ENCODE measurements around the gene SORBS2.

Gene SORBS2

DNA sequence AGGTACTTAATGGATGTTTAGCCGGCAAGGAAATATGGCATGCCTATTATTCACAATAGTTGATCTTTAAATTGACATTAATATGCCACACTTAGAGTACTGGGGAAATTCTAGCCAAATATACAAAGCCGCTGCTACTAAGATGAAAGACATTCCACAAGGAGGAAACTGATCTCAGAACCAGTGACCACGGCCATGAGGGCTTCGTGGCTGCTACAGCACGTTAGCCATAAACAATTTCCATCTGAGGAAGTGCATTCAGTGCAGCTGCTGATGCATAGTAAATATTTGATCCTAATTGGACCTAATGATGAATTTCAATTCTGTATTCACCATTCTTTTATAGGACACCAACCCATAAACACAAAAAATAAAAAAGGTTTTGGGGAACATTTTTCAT, 59.1 kb downstream of the SORBS2 start:
- Histone ChIP-seq H3K27ac (no peak overlapping the region), H3K4me1 (no peaks in the 10 kb centered on the region), H3K36me3 (ENCODE audit: control insufficient read depth, insufficient read depth, low read length) (no peaks in the 10 kb centered on the region), H3K27me3 (ENCODE audit: control insufficient read depth, insufficient read depth, low read length) (no peaks in the 10 kb centered on the region), H3K4me2 (ENCODE audit: low read length) (no peak overlapping the region), H3K9me3 (ENCODE audit: control insufficient read depth, low read length) (no peaks in the 10 kb centered on the region), H3K79me2 (no peaks in the 10 kb centered on the region), H3K4me3 (ENCODE audit: low read depth, low read length) (no peak overlapping the region), H3K9ac (no peak overlapping the region), H2AFZ (no peak overlapping the region)
- TF ChIP-seq, protein P1, sequence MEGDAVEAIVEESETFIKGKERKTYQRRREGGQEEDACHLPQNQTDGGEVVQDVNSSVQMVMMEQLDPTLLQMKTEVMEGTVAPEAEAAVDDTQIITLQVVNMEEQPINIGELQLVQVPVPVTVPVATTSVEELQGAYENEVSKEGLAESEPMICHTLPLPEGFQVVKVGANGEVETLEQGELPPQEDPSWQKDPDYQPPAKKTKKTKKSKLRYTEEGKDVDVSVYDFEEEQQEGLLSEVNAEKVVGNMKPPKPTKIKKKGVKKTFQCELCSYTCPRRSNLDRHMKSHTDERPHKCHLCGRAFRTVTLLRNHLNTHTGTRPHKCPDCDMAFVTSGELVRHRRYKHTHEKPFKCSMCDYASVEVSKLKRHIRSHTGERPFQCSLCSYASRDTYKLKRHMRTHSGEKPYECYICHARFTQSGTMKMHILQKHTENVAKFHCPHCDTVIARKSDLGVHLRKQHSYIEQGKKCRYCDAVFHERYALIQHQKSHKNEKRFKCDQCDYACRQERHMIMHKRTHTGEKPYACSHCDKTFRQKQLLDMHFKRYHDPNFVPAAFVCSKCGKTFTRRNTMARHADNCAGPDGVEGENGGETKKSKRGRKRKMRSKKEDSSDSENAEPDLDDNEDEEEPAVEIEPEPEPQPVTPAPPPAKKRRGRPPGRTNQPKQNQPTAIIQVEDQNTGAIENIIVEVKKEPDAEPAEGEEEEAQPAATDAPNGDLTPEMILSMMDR (IDR thresholded peaks at IDR 0.05) = no peak

DNA sequence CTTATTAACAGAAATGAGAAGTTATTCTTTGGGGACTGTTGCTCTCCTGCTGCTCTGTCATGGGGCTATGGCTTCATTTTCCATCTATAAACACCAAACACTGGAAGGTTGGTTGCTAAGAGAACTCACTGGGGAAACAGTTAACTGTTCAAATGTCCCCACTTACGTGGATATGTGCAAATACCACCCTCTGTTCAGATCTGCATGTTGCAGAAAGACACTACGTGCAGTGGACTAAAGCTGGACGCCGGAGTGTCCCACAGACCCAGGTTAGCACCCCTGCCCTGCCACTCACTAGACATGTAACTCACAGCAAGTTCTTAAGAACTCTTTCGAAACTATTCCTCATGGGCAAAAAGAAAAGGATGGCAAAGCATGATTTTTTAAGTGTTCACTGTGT, 62.1 kb downstream of the SORBS2 start:
- no peak overlapping the region for H3K9ac ChIP-seq
- no peaks in the 10 kb centered on the region for H3K4me1 ChIP-seq
- no peaks in the 10 kb centered on the region for H3K36me3 ChIP-seq (ENCODE audit: control insufficient read depth, insufficient read depth, low read length)
- TF ChIP-seq, protein P1 (IDR thresholded peaks at IDR 0.05) = no peak
- no peaks in the 10 kb centered on the region for H3K27me3 ChIP-seq (ENCODE audit: control insufficient read depth, insufficient read depth, low read length)
- H2AFZ ChIP-seq = no peak overlapping the region
- H3K27ac ChIP-seq = no peak overlapping the region
- no peaks in the 10 kb centered on the region for H3K9me3 ChIP-seq (ENCODE audit: control insufficient read depth, low read length)
- no peaks in the 10 kb centered on the region for H3K79me2 ChIP-seq
- no peak overlapping the region for H3K4me2 ChIP-seq (ENCODE audit: low read length)
- H3K4me3 ChIP-seq (ENCODE audit: low read depth, low read length) = no peak overlapping the region

DNA sequence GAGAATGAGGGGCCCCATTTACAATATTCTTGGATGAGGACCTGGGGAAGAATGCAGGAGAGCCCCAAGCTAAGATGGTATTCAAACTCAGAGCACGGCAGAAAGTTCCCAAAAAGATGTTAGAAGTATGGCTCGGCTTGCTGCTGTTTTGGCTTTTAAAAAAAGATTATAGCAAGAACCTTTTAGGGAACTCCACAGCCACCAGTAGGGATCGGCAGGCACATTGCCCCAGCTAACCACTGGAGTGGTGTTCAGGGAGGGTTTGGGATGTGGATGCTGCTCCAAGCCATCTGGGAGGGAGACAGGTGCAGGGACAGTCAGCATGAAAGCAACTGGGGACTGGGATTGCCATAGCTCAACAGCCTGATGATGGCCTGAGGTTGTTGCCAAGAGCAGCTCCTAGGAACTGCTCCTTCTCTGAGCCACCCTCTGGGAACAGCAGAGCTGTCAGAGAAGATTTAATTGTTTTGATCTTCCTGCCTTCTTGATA, 63.0 kb downstream of the SORBS2 start:
- Histone ChIP-seq H3K79me2 (no peaks in the 10 kb centered on the region), H3K9ac (no peak overlapping the region), H3K27me3 (ENCODE audit: control insufficient read depth, insufficient read depth, low read length) (no peaks in the 10 kb centered on the region), H3K4me2 (ENCODE audit: low read length) (no peak overlapping the region), H3K9me3 (ENCODE audit: control insufficient read depth, low read length) (no peaks in the 10 kb centered on the region), H3K4me1 (no peaks in the 10 kb centered on the region), H2AFZ (no peak overlapping the region), H3K36me3 (ENCODE audit: control insufficient read depth, insufficient read depth, low read length) (no peaks in the 10 kb centered on the region), H3K4me3 (ENCODE audit: low read depth, low read length) (no peak overlapping the region), H3K27ac (no peak overlapping the region)
- TF ChIP-seq, protein P1 (IDR thresholded peaks at IDR 0.05) = no peak

DNA sequence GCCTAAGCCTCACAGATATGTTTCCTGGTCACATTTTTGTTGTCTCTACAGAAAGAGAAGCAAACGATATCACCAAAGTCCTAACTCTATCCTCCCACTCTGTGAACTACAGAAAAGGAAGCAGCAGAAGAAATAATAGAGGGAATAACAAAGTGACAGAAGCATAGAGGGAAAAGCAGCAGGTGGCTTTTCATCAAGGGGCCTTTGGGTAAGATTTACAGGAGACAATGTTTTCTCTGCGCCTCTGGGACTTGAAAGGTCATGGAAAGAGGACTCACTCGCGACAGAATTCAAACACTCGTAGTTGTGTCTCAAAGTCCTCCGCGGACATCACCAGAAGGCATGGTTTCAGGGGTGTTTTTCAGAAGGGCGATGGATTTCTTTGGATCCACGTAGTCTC, 66.1 kb downstream of the SORBS2 start:
- Histone ChIP-seq H3K27me3 (ENCODE audit: control insufficient read depth, insufficient read depth, low read length) (no peaks in the 10 kb centered on the region), H3K4me1 (no peaks in the 10 kb centered on the region), H3K4me3 (ENCODE audit: low read depth, low read length) (no peak overlapping the region), H3K79me2 (no peaks in the 10 kb centered on the region), H3K27ac (no peak overlapping the region), H3K9ac (no peak overlapping the region), H3K4me2 (ENCODE audit: low read length) (no peak overlapping the region), H3K36me3 (ENCODE audit: control insufficient read depth, insufficient read depth, low read length) (no peaks in the 10 kb centered on the region), H3K9me3 (ENCODE audit: control insufficient read depth, low read length) (no peaks in the 10 kb centered on the region), H2AFZ (no peak overlapping the region)
- TF ChIP-seq, protein P1 (IDR thresholded peaks at IDR 0.05) = no peak

DNA sequence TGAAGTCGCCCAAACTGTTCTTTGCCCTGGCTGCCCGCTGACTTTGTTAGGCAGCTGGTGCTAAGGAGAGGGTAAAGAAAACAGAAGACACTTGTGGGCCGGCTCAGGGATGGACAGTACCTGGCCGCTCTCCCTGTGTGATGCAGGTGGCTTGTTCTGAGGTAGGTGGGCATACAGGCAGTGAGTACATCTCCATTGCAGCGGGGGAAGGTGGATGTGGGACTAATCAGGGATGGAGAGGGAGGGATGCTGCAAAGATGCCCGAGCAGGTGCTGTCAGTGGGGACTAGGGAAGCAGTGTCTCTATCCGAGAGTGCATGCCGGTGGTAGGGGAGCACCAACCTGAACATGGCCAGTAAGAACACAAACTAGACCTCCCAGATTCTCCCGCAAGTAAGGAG, 67.0 kb downstream of the SORBS2 start:
- no peaks in the 10 kb centered on the region for H3K36me3 ChIP-seq (ENCODE audit: control insufficient read depth, insufficient read depth, low read length)
- no peaks in the 10 kb centered on the region for H3K9me3 ChIP-seq (ENCODE audit: control insufficient read depth, low read length)
- H3K27me3 ChIP-seq (ENCODE audit: control insufficient read depth, insufficient read depth, low read length) = no peaks in the 10 kb centered on the region
- no peak overlapping the region for H3K4me2 ChIP-seq (ENCODE audit: low read length)
- H3K9ac ChIP-seq = no peak overlapping the region
- no peaks in the 10 kb centered on the region for H3K4me1 ChIP-seq
- H3K4me3 ChIP-seq (ENCODE audit: low read depth, low read length) = no peak overlapping the region
- no peak overlapping the region for H3K27ac ChIP-seq
- TF ChIP-seq, protein P1 (IDR thresholded peaks at IDR 0.05) = no peak
- H2AFZ ChIP-seq = no peak overlapping the region
- H3K79me2 ChIP-seq = no peaks in the 10 kb centered on the region
